Neural progenitor cell (in vitro differentiated cells): ENCODE measurements around the gene TMEM126A. TPM values are rescaled to one million over a fixed set of nuclear protein-coding genes. Genes with fewer than 3 reads are reported as not detected.

ENCODE experiments used
- DNase-seq: peaks from one replicate; pipeline ENCODE4 v3.0.0-alpha.2; 2016; ENCODE audit warnings: low spot score
- H2AFZ ChIP-seq: fragments of 200-600 bp; sonication (generic); replicated peaks from 2 replicates; pipeline ENCODE4 v1.6.1; 2016; ENCODE audit warnings: antibody characterized with exemption
- H3F3A ChIP-seq: fragments of 200-600 bp; sonication (generic); 2 replicates; pipeline ENCODE4 v1.6.1; 2016; ENCODE audit warnings: antibody characterized with exemption, low read depth
- H3K27ac ChIP-seq: fragments of 200-600 bp; sonication (generic); 2 replicates; pipeline ENCODE4 v1.5.1; 2016; ENCODE audit warnings: mild to moderate bottlenecking
- H3K27me3 ChIP-seq: fragments of 200-600 bp; sonication (generic); 2 replicates; pipeline ENCODE4 v1.6.1; 2016; ENCODE audit warnings: mild to moderate bottlenecking, moderate library complexity
- H3K36me3 ChIP-seq: fragments of 200-600 bp; sonication (generic); 2 replicates; pipeline ENCODE4 v1.5.1; 2016
- H3K4me1 ChIP-seq: fragments of 200-600 bp; sonication (generic); 2 replicates; pipeline ENCODE4 v1.6.1; 2016; ENCODE audit warnings: mixed run types
- H3K4me2 ChIP-seq: fragments of 200-600 bp; sonication (generic); 2 replicates; pipeline ENCODE4 v1.6.1; 2016
- H3K4me3 ChIP-seq: fragments of 200-600 bp; sonication (generic); 2 replicates; pipeline ENCODE4 v1.5.1; 2016
- H3K79me2 ChIP-seq: fragments of 200-600 bp; sonication (generic); 2 replicates; pipeline ENCODE4 v1.6.1; 2016; ENCODE audit warnings: low read depth
- H3K9ac ChIP-seq: fragments of 200-600 bp; sonication (generic); 2 replicates; pipeline ENCODE4 v1.6.1; 2016
- H3K9me3 ChIP-seq: fragments of 200-600 bp; sonication (generic); 2 replicates; pipeline ENCODE4 v1.5.1; 2016; ENCODE audit warnings: low read depth
- H4K20me1 ChIP-seq: fragments of 200-600 bp; sonication (generic); 2 replicates; pipeline ENCODE4 v1.6.1; 2016; ENCODE audit warnings: low read depth
- H3K27ac Mint-ChIP-seq: 3 replicates; pipeline ENCODE4 v1.8.0; 2021; ENCODE audit warnings: mixed read lengths
- H3K27me3 Mint-ChIP-seq: 2 replicates; pipeline ENCODE4 v1.8.0; 2022; ENCODE audit warnings: low read depth, mild to moderate bottlenecking, inconsistent platforms, moderate library complexity, mixed read lengths; ENCODE audit not compliant: insufficient read depth
- H3K36me3 Mint-ChIP-seq: 3 replicates; pipeline ENCODE4 v1.8.0; 2021; ENCODE audit warnings: mixed read lengths
- H3K4me1 Mint-ChIP-seq: 3 replicates; pipeline ENCODE4 v1.8.0; 2021; ENCODE audit warnings: mixed read lengths
- H3K4me3 Mint-ChIP-seq: 3 replicates; pipeline ENCODE4 v1.8.0; 2021; ENCODE audit warnings: mild to moderate bottlenecking, moderate library complexity, mixed read lengths
- H3K9me3 Mint-ChIP-seq: 3 replicates; pipeline ENCODE4 v1.8.0; 2020; ENCODE audit warnings: mixed read lengths
- CTCF ChIP-seq: fragments of 200-600 bp; sonication (generic); IDR thresholded peaks from 2 replicates; pipeline ENCODE4 v1.5.1; 2017; ENCODE audit warnings: antibody characterized with exemption, mild to moderate bottlenecking
- EZH2 ChIP-seq: fragments of 200-600 bp; sonication (generic); IDR thresholded peaks from 2 replicates; pipeline ENCODE4 v1.6.1; 2017; ENCODE audit warnings: antibody characterized with exemption, mild to moderate bottlenecking, moderate library complexity
- EZH2phosphoT487 ChIP-seq: fragments of 200-600 bp; sonication (generic); IDR thresholded peaks from 2 replicates; pipeline ENCODE4 v1.6.1; 2017; ENCODE audit warnings: antibody characterized with exemption
- total RNA-seq: library from RNA; depleted of rRNA; stranded (reverse); fragments of >200 nt; gene quantifications from 2 replicates; pipeline ENCODE4 v1.2.3, GENCODE V29; 2015; ENCODE audit warnings: low replicate concordance

The TMEM126A gene
- total RNA-seq, 1 donor from 2014 or later: 47.9 TPM

GRCh38 chr11:85694385-85694980 is 46.7 kb downstream of the TMEM126A start:
- Mint-ChIP-seq H3K4me3 (no peak overlapping the region), H3K9me3 (no peaks in the 10 kb centered on the region), H3K27ac (no peak overlapping the region), H3K36me3 (no peaks in the 10 kb centered on the region), H3K27me3 (no peaks in the 10 kb centered on the region), H3K4me1 (no peaks in the 10 kb centered on the region)
- no peak overlapping the region for H3K27ac ChIP-seq
- no peaks in the 10 kb centered on the region for H4K20me1 ChIP-seq
- H3K4me1 ChIP-seq: no peaks in the 10 kb centered on the region
- no peak overlapping the region for H3K4me2 ChIP-seq
- peak; percentile 31 for DNase-seq
- H3K9me3 ChIP-seq: no peaks in the 10 kb centered on the region
- H3K4me3 ChIP-seq: no peak overlapping the region
- H2AFZ ChIP-seq: no peak overlapping the region
- TF ChIP-seq EZH2phosphoT487 (no peak), CTCF (peak; percentile 63)
- no peaks in the 10 kb centered on the region for H3K36me3 ChIP-seq
- H3K27me3 ChIP-seq: no peaks in the 10 kb centered on the region
- H3K9ac ChIP-seq: no peak overlapping the region
- H3K79me2 ChIP-seq: no peaks in the 10 kb centered on the region
- no peaks in the 10 kb centered on the region for H3F3A ChIP-seq

DNA sequence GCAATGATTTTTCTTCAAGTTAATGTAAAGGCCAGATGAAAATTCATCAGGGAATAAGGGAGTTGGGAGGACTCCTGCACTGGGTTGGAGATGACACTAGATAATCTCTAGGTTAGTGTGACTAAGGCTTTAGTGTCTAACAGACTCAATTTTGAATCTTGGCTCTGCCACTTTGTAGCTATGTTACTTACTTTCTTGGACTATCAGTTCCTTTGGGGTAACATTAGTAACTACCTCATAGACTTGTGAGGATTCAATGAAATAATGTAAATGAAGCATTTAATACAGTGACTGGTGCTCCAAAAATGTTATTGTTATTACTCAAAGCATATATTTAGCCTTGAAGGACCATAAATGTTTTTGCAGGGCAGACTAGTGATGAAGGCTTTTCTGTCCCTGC is 47.8 kb downstream of the TMEM126A start:
- no peaks in the 10 kb centered on the region for H3K27me3 Mint-ChIP-seq
- DNase-seq: no peak
- Histone ChIP-seq H3K27ac (no peak overlapping the region), H4K20me1 (no peaks in the 10 kb centered on the region), H3K4me2 (no peak overlapping the region), H3K79me2 (no peaks in the 10 kb centered on the region), H2AFZ (no peak overlapping the region), H3K4me1 (no peaks in the 10 kb centered on the region), H3K9me3 (no peaks in the 10 kb centered on the region), H3F3A (no peaks in the 10 kb centered on the region), H3K9ac (no peak overlapping the region), H3K4me3 (no peak overlapping the region), H3K27me3 (no peaks in the 10 kb centered on the region), H3K36me3 (no peaks in the 10 kb centered on the region)
- H3K4me1 Mint-ChIP-seq: no peaks in the 10 kb centered on the region
- no peak overlapping the region for H3K4me3 Mint-ChIP-seq
- no peak overlapping the region for H3K27ac Mint-ChIP-seq
- no peaks in the 10 kb centered on the region for H3K36me3 Mint-ChIP-seq
- no peaks in the 10 kb centered on the region for H3K9me3 Mint-ChIP-seq
- no peak for TF ChIP-seq EZH2phosphoT487
- no peak for TF ChIP-seq CTCF
- no peak for TF ChIP-seq EZH2

DNA sequence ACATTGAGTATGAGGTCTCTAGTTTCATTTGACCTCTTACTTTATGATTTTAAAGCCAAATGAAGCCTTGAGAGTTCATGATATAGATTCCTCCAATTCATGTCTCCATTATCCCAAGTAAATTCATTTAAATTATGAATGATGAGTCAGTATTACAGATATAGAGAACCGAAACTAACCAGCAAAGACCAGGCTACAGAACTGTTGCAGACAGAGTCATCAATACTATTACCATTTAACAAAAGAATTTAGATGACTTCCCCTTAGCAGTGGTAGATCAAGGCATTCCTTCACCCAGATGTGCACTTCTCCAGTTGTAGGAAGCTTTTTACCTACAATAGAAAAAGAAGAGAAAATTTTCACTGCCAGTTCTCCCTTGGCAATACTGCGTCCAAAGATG is 50.0 kb downstream of the TMEM126A start:
- Histone ChIP-seq H3K79me2 (no peaks in the 10 kb centered on the region), H3K36me3 (no peaks in the 10 kb centered on the region), H3K4me1 (no peaks in the 10 kb centered on the region), H3K9me3 (no peaks in the 10 kb centered on the region), H2AFZ (no peak overlapping the region), H4K20me1 (no peaks in the 10 kb centered on the region), H3K27me3 (no peaks in the 10 kb centered on the region), H3K27ac (no peak overlapping the region), H3K4me2 (no peak overlapping the region), H3F3A (no peaks in the 10 kb centered on the region), H3K4me3 (no peak overlapping the region), H3K9ac (no peak overlapping the region)
- Mint-ChIP-seq H3K4me1 (no peaks in the 10 kb centered on the region), H3K9me3 (no peaks in the 10 kb centered on the region), H3K27me3 (no peaks in the 10 kb centered on the region), H3K36me3 (no peaks in the 10 kb centered on the region), H3K27ac (no peak overlapping the region), H3K4me3 (no peak overlapping the region)
- DNase-seq: no peak
- no peak for TF ChIP-seq EZH2
- TF ChIP-seq CTCF: no peak
- TF ChIP-seq EZH2phosphoT487: no peak
